Inferior parietal cortex (tissue), 1 donor: Measurements from ENCODE around the gene WNT16.
"Not testable (repeated sequence)": the region's sequence is repeated elsewhere in the genome, so short reads cannot be mapped to it uniquely, and the experiment has no call there.

Source experiments
- DNase-seq: peaks from one replicate; pipeline ENCODE4 v3.0.0-alpha.2; 2016; ENCODE audit errors: extremely low spot score

The WNT16 gene

GRCh38 chr7:121328508-121329190 lies at the start of gene WNT16:
TSS of gene WNT16 (plus strand) at chr7:121329000. CDS start at chr7:121329293, 293 bp downstream.
- DNase-seq, result no peak

DNA sequence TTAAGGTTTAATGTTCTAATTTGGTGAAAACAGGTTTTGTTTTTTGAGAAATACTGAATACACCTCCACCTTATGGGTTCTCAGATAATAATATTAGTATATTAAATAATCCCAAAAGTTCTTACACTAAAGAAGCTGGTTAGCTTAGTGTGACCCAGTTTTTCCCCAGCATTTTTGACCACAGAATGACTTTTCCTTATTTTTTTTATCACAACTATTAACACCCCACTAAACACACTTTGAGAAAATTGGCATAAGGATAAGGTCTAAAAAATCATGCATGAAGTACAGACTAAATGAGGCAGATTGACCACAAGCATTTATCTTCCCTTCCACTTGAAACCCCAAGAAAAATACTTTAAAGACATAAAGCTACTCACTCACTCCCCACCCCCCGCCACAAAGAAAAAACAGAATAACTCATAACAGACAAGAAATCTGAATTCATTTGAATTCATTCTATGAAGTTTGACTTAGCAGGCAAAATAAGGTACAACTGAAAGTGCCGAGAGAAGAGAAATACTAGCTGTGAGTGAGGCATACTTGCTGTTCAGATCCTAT lies 49.7 kb upstream of the WNT16 start:
- DNase-seq, result no peak

DNA sequence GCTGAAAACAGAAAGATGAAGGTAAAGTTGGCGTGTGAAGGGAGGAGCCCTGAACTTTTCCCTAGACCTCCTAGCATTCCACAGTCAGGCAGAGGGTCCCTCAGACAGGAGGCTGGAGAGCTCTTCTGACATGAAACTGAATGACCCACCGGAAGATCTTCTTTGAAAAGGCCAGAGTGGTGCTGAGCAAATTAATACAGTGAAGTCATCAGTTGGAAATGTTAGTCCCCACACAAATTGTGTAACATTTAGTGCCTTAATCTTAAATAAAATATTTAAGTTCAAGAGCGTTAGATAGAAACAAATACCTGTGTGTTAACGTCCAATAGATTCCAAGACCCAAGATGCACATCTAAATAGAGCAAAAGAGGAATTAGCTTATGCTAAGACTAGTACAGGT lies 49.0 kb upstream of the WNT16 start:
- no peak for DNase-seq

DNA sequence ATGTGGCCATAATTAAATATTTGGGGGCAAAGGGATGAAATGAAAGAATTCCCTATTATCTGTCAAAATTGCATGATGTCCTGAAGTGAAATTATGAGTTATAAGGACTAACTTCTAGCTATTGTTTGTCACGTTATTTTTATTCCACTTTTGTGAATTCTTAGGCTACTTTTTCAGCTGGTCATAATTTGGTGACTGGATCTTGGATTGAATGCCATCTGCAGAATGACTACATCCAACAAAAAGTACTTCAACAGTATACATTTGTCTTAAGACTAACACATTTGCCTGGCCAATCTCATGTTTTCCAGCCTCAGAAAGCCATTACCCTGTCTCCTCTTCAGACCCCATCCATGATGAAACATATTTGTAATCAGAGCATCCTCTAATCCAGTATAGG lies 48.1 kb upstream of the WNT16 start:
- no peak for DNase-seq

DNA sequence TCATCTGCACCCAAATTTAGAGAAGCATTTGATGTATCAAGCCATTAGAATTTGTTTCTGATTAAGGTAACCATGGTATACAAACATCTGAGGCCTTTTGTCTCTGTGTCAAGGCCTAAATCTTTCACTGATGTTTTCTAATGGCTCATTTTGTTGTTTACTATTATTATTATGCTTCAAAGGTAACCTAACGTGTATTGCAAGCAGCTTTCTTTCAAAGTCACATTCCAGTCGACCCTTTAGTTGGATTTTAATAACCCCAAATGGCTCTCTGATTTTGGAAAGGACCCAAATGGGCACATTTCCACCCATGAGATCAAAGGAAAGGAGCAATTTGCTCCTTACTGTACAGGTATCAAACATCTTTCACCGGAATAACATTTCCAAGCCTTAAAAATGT lies 46.7 kb upstream of the WNT16 start:
- no peak for DNase-seq

GRCh38 chr7:121285066-121285667 lies 43.6 kb upstream of the WNT16 start:
- no peak for DNase-seq

DNA sequence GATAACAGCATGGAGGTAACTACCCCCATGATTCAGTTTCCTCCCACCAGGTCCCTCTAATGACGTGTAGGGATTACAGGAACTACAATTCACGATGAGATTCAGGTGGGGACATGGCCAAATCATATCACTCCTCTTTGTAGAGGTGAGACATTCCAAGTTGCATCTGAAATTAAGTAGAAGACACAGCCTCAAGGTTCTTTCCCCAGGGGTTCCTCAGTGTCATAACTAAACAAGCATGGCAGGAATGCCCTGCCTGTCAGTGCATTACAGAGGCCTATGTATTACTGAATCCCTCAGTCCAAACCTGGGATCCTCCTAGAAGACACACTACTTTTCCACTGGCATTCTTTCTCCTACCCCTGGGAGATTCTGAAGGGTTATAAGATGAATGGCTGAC lies 42.6 kb upstream of the WNT16 start:
- DNase-seq, result no peak

- DNase-seq, result no peak
These were observed 41.8 kb upstream of the WNT16 start for GRCh38 chr7:121286742-121287734.

DNA sequence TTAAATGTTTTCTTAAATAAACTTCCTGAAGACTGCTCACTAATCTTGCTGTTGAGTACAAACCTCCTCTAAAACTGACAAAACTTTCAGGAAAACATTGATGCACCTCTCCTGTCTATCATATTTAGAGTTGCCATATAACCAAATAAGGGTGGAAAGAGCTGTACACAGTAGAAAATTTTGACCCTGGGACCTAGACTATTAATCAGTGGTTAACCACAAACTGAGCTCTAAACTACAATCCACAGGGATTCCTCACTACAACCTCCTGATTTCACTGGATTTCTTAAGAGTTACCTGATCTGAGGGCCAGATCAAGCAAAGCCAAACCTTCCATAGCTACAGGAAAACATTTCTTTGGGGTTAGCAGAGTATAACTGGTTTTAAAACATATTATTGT lies 39.9 kb upstream of the WNT16 start:
- DNase-seq, result no peak

DNA sequence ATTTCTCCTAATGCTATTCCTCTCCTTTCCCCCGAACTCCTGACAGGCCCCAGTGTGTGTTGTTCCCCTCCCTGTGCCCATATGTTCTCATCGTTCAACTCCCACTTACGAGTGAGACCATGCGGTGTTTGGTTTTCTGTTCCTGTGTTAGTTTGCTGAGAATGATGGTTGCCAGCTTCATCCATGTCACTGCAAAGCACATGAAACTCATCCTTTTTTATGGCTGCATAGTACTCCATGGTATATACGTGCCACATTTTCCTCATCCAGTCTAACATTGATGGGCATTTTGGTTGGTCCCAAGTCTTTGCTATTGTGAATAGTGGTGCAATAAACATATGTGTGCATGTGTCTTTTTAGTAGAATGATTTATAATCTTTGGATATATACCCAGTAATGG lies 38.9 kb upstream of the WNT16 start:
- DNase-seq, result not testable (repeated sequence)

DNA sequence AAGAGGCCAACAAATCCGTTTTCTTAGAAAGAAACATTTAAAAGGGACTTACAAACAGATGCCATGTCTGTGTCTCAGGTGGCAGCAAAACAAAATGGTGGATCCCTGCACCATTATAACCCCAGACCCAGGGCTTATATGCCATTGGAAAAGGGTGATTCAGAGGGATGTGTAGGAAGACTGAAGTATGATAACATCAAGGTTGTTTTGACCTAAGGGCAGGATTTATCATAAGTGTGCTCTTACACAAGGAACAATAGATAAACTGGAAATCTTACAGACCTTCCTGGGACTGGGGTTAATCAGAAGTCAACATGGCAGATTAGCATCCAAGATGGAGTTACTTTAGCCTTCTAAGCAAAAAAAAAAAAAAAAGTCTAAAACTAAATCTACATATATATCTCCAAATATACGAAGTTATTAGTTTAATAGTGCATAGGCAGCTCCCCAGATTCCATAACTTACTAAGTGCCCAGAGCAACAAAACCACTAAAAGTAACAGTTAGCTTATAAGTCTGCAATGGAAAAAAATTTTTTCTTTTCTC lies 34.3 kb upstream of the WNT16 start:
- no peak for DNase-seq

- DNase-seq, result no peak
These were observed 31.0 kb upstream of the WNT16 start for GRCh38 chr7:121297843-121298242.

GRCh38 chr7:121298831-121299239 lies 30.0 kb upstream of the WNT16 start:
- DNase-seq, result no peak

DNA sequence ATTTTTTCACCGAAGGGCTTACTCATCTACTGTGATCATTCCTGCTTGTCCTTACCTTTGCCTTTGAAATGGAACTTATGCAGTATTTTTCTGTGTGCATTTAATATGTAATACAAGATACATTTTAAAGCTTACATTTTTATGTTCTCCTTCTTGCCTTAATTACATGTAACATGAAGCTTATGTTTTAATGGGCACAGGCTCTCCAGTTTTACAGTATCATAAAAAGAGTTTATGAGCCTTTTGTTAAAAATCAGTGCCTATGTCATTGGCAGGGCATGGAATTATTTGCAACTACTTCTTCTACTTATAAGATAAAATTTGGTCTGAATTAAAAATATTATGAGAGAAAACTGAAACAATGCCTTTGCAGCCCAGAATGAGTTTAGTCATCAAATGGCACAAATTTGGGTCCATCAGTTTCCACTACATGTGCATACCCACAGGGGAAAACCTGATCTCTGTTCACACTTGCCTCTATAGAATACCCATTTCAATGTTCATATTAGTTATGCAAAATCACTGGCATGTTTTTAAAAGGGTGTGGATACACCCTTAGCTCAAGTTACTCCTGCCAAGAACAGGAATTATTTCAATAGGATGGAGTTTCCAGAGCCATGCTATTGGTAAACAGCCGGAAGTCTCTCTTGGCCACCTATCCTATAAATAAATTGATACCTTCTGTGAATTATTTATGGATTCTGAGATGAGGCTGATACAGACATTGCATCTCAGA lies 27.9 kb upstream of the WNT16 start:
- no peak for DNase-seq

DNA sequence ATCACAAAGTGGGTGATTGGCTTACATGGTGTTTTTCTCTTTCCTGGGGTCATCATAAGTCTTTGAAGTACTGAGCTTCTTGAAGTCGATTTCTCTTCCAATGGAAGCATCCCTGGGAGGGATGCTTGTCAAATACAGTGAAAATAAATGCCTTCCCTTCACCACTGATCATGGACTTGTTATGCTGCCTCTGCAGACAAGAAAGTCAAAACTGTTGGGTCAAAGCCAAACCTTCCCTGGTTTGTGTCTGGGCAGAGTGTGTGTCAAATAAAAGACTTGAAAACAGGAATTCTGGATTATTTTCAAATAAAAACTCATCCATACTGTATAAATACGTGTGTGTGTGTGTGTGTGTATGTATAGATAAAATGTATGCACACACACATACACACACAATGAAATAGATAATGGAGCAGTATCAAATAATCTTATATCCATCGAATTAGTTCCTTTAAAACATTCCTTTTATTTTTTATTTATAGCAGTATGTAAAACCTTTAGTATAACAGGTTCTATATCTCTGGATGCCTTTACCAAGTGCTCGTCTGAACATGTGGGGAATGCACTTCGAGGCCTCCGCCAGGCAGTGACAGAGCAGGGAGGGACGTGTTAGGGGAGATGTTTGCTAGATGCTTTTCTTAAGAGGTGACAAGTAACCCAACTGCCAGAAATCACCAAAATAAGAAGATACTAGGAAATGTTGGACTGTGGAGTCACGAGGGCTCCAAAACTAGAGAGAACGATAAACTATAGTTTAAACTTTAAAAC lies 27.2 kb upstream of the WNT16 start:
- DNase-seq, result no peak

DNA sequence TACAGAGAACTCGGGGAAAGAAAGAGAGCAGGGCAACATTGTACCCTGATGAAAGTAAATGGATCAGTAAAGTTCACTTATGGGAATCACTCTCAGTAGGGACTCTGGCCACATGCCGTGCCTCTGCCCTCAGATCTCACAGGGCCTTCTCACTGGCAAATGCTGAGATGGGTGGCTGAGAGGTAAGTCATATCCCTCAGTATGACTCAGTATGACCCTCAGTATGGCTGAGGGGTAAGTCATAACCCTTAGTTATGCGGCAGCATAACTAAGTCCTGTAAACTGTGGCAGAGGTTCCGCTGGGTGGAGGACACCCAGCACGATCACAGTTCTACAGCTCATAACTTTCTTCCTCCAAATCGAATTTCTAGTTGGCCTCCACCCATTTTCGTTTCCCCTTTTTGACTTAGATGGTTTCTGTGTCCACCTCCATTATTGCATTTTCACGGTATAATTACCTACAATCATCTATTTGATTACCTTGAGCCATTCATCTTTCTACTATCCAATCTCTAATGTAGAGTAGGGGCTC lies 26.5 kb upstream of the WNT16 start:
- no peak for DNase-seq

GRCh38 chr7:121303422-121304101 lies 25.2 kb upstream of the WNT16 start:
- DNase-seq, result no peak

GRCh38 chr7:121304102-121304658 lies 24.6 kb upstream of the WNT16 start:
- no peak for DNase-seq

GRCh38 chr7:121305109-121305508 lies 23.7 kb upstream of the WNT16 start:
- no peak for DNase-seq
